IMR-90 (cell line): ENCODE data around the gene PAFAH2. TPM values are rescaled to one million over a fixed set of nuclear protein-coding genes. Genes with fewer than 3 reads are reported as not detected.

ENCODE experiments used
- ATAC-seq: fragments of 200-7000 bp; cut with Tn5 transposase; 2 replicates; pipeline ENCODE4 v1.9.1; 2020; ENCODE audit warnings: low read depth, mild to moderate bottlenecking, moderate library complexity
- BruUV-seq: library from RNA; stranded (reverse); fragments of 400-500 nt; replicated peaks from 2 replicates; lab custom pipeline; 2021; lab: Mats Ljungman, UMichigan
- CTCF ChIA-PET: fragments of 300-600 bp; formaldehyde crosslinking; extraction: SDS; loops from one replicate; lab custom pipeline; 2021; ENCODE audit warnings: antibody characterized with exemption; lab: Yijun Ruan, JAX
- POLR2A ChIA-PET: fragments of 300-600 bp; sonication (Branson Sonifier 250); formaldehyde crosslinking; loops from one replicate; lab custom pipeline; 2022; ENCODE audit warnings: antibody characterized with exemption; ENCODE audit not compliant: unreplicated experiment; lab: Charles Lee
- DNase-seq: peaks from one replicate; pipeline ENCODE4 v3.0.0; 2013
- H2AFZ ChIP-seq: replicated peaks from 2 replicates; pipeline ENCODE3; 2013; ENCODE audit warnings: low read length, mild to moderate bottlenecking; ENCODE audit not compliant: poor library complexity
- H2AK5ac ChIP-seq: 2 replicates; pipeline ENCODE4 v1.6.1; 2013; ENCODE audit warnings: low read depth, low read length, inconsistent platforms
- H2AK9ac ChIP-seq: replicated peaks from 2 replicates; pipeline ENCODE3; 2013; ENCODE audit warnings: mild to moderate bottlenecking, low read depth, low read length, moderate library complexity; ENCODE audit not compliant: poor library complexity
- H2BK120ac ChIP-seq: 2 replicates; pipeline ENCODE4 v1.6.1; 2013; ENCODE audit warnings: low read depth, low read length, inconsistent platforms
- H2BK15ac ChIP-seq: 3 replicates; pipeline ENCODE4 v1.6.1; 2013; ENCODE audit warnings: low read depth, low read length, inconsistent platforms
- H2BK20ac ChIP-seq: 2 replicates; pipeline ENCODE4 v1.6.1; 2013; ENCODE audit warnings: low read depth, mild to moderate bottlenecking, inconsistent platforms, low read length, moderate library complexity
- H2BK5ac ChIP-seq: 2 replicates; pipeline ENCODE4 v1.6.1; 2013; ENCODE audit warnings: mild to moderate bottlenecking, low read depth, low read length, inconsistent platforms; ENCODE audit not compliant: poor library complexity, severe bottlenecking
- H3K14ac ChIP-seq: replicated peaks from 2 replicates; pipeline ENCODE4 v1.6.1; 2013; ENCODE audit warnings: low read depth, low read length, inconsistent platforms
- H3K18ac ChIP-seq: 2 replicates; pipeline ENCODE4 v1.6.1; 2013; ENCODE audit warnings: low read depth, low read length, control low read depth
- H3K23ac ChIP-seq: 2 replicates; pipeline ENCODE4 v1.6.1; 2013; ENCODE audit warnings: low read depth, low read length, inconsistent platforms
- H3K27ac ChIP-seq: 2 replicates; pipeline ENCODE4 v1.5.1; 2013; ENCODE audit warnings: mild to moderate bottlenecking, control low read depth, low read length; ENCODE audit not compliant: insufficient read depth
- H3K27me3 ChIP-seq: 2 replicates; pipeline ENCODE4 v1.6.1; 2013; ENCODE audit warnings: low read length; ENCODE audit not compliant: control insufficient read depth, insufficient read depth
- H3K36me3 ChIP-seq: 2 replicates; pipeline ENCODE4 v1.6.1; 2013; ENCODE audit warnings: low read length, mixed read lengths; ENCODE audit not compliant: control insufficient read depth, insufficient read depth
- H3K4ac ChIP-seq: 2 replicates; pipeline ENCODE4 v1.6.1; 2013; ENCODE audit warnings: low read depth, low read length, inconsistent platforms
- H3K4me1 ChIP-seq: 2 replicates; pipeline ENCODE4 v1.6.1; 2013; ENCODE audit warnings: low read length, mixed read lengths; ENCODE audit not compliant: control insufficient read depth, insufficient read depth
- H3K4me2 ChIP-seq: 2 replicates; pipeline ENCODE4 v1.6.1; 2013; ENCODE audit warnings: low read depth, mild to moderate bottlenecking, control low read depth, low read length, moderate library complexity
- H3K4me3 ChIP-seq: 2 replicates; pipeline ENCODE4 v1.5.1; 2013; ENCODE audit warnings: low read depth, mild to moderate bottlenecking, control low read depth, low read length, moderate library complexity; ENCODE audit not compliant: insufficient read depth
- H3K56ac ChIP-seq: 2 replicates; pipeline ENCODE4 v1.6.1; 2013; ENCODE audit warnings: low read length, inconsistent platforms; ENCODE audit not compliant: insufficient read depth; ENCODE audit errors: extremely low read depth
- H3K79me1 ChIP-seq, 2 experiments: 2 replicates each; pipeline ENCODE4 v1.6.1; 2013; ENCODE audit warnings: low read length in 2 of 2, inconsistent platforms in 1 of 2, low read depth in 1 of 2
- H3K9ac ChIP-seq: 2 replicates; pipeline ENCODE4 v1.6.1; 2013; ENCODE audit warnings: low read depth, low read length, control low read depth
- H3K9me1 ChIP-seq: 2 replicates; pipeline ENCODE4 v1.6.1; 2013; ENCODE audit warnings: low read length, inconsistent platforms; ENCODE audit not compliant: insufficient read depth
- H3K9me3 ChIP-seq: 2 replicates; pipeline ENCODE4 v1.6.1; 2013; ENCODE audit warnings: low read length; ENCODE audit not compliant: control insufficient read depth, insufficient read depth
- H4K20me1 ChIP-seq: 2 replicates; pipeline ENCODE4 v1.6.1; 2013; ENCODE audit warnings: low read length, inconsistent platforms; ENCODE audit not compliant: insufficient read depth
- H4K5ac ChIP-seq: 2 replicates; pipeline ENCODE4 v1.6.1; 2013; ENCODE audit warnings: mild to moderate bottlenecking, low read depth, low read length, control low read depth
- H4K8ac ChIP-seq, 2 experiments: 2 replicates each; pipeline ENCODE4 v1.6.1; 2013; ENCODE audit warnings: low read depth in 2 of 2, low read length in 2 of 2, control low read depth in 1 of 2, inconsistent platforms in 1 of 2
- H4K91ac ChIP-seq: 2 replicates; pipeline ENCODE4 v1.6.1; 2013; ENCODE audit warnings: low read depth, low read length, inconsistent platforms; ENCODE audit not compliant: insufficient read depth
- BHLHE40 ChIP-seq: fragments of 150-350 bp; IDR thresholded peaks from 2 replicates; pipeline ENCODE4 v1.6.1; 2016; ENCODE audit warnings: mild to moderate bottlenecking, low read depth, low read length
- CEBPB ChIP-seq: IDR thresholded peaks from 2 replicates; pipeline ENCODE4 v1.6.1; 2012; ENCODE audit warnings: low read depth, low read length, improper control_type of control experiment
- CHD1 ChIP-seq: IDR thresholded peaks from 2 replicates; pipeline ENCODE4 v1.6.1; 2012; ENCODE audit warnings: low read depth, low read length, improper control_type of control experiment
- FOS ChIP-seq: fragments of 150-350 bp; IDR thresholded peaks from 2 replicates; pipeline ENCODE4 v1.6.1; 2016; ENCODE audit warnings: low read depth, low read length
- MAFK ChIP-seq: IDR thresholded peaks from 2 replicates; pipeline ENCODE4 v1.6.1; 2012; ENCODE audit warnings: low read depth, low read length, improper control_type of control experiment
- MAZ ChIP-seq: IDR thresholded peaks from 2 replicates; pipeline ENCODE4 v1.6.1; 2012; ENCODE audit warnings: low read depth, mild to moderate bottlenecking, low read length, improper control_type of control experiment, moderate library complexity, borderline replicate concordance
- NFE2L2 ChIP-seq: fragments of 150-350 bp; IDR thresholded peaks from 2 replicates; pipeline ENCODE4 v1.6.1; 2016; ENCODE audit warnings: low read depth, mild to moderate bottlenecking, low read length
- POLR2A ChIP-seq: IDR thresholded peaks from 2 replicates; pipeline ENCODE4 v1.6.1; 2012; ENCODE audit warnings: mild to moderate bottlenecking, low read depth, low read length
- RAD21 ChIP-seq: IDR thresholded peaks from 2 replicates; pipeline ENCODE4 v1.6.1; 2012; ENCODE audit warnings: low read length, improper control_type of control experiment
- RCOR1 ChIP-seq: IDR thresholded peaks from 2 replicates; pipeline ENCODE4 v1.6.1; 2012; ENCODE audit warnings: mild to moderate bottlenecking, low read length, improper control_type of control experiment; ENCODE audit not compliant: insufficient replicate concordance
- RFX5 ChIP-seq: IDR thresholded peaks from 2 replicates; pipeline ENCODE4 v1.8.0; 2012; ENCODE audit warnings: low read depth, mild to moderate bottlenecking, low read length, moderate library complexity
- SMC3 ChIP-seq: fragments of 150-350 bp; IDR thresholded peaks from 2 replicates; pipeline ENCODE4 v1.6.1; 2016; ENCODE audit warnings: low read depth, mild to moderate bottlenecking, antibody characterized with exemption, low read length, moderate library complexity
- USF2 ChIP-seq: fragments of 150-350 bp; IDR thresholded peaks from 2 replicates; pipeline ENCODE4 v1.6.1; 2017; ENCODE audit warnings: mild to moderate bottlenecking, antibody characterized with exemption, low read length, low read depth
- WGBS, 2 experiments: methylation state at CpG; one replicate each; pipeline versions ENCODE4 v1.1.5 to v1.1.7; 2013; ENCODE audit warnings: missing lambda C conversion rate in 2 of 2; ENCODE audit not compliant: insufficient read length in 1 of 2; ENCODE audit errors: extremely low coverage in 2 of 2; 5-methylcytosine and 5-hydroxymethylcytosine counted together
- dilution Hi-C: fragments of 300-500 bp; cut with HindIII; formaldehyde crosslinking; loops from one replicate; pipeline ENCODE4 v1.14.3; 2018; ENCODE audit warnings: low sequenced_read_pairs; ENCODE audit not compliant: unreplicated experiment
- in situ Hi-C: fragments of 300-500 bp; cut with MboI; formaldehyde crosslinking; loops from 3 replicates; pipeline ENCODE4 v1.14.3; 2019; ENCODE audit warnings: low sequenced_read_pairs, inconsistent platforms, mixed read lengths
- intact Hi-C: fragments of 100-400 bp; cut with micrococcal nuclease; formaldehyde crosslinking; loops from 2 replicates; pipeline ENCODE4 v1.10.0; 2022
- polyA plus RNA-seq, 3 experiments: library from polyadenylated mRNA; depleted of rRNA; stranded (reverse); fragments of >200 nt; gene quantifications; 2 replicates each; pipeline ENCODE4 v1.2.3, GENCODE V29; 2012; ENCODE audit warnings: low replicate concordance in 1 of 3
- total RNA-seq: library from RNA; depleted of rRNA; stranded (reverse); fragments of >200 nt; gene quantifications from 2 replicates; pipeline ENCODE4 v1.2.3, GENCODE V29; 2012
- TF ChIP-seq, protein P1 (sequence below): fragments of 150-350 bp; IDR thresholded peaks from 2 replicates; pipeline ENCODE4 v1.6.1; 2016; ENCODE audit warnings: low read depth, mild to moderate bottlenecking, low read length, moderate library complexity, borderline replicate concordance

The PAFAH2 gene
- total and polyA plus RNA-seq, 2 of the 4 experiments (the other 2 are of a cell fraction) = 8.3 to 12.2 TPM

- Histone ChIP-seq H2AFZ (peak overlapping the region; percentile 87), H3K27ac (no peak overlapping the region), H2BK120ac (no peak overlapping the region), H3K4me3 (no peak overlapping the region), H3K56ac (no peak overlapping the region), H2BK20ac (no peak overlapping the region), H3K9me1 (peaks cover 6% of the 10 kb centered on the region; the same call in 1 of the 2 replicates), H2AK5ac (no peak overlapping the region), H4K91ac (peak overlapping the region; percentile 54; the same call in 1 of the 2 replicates), H3K4me1 (peaks cover 4% of the 10 kb centered on the region), H2BK15ac (0 out of 3 replicates have a peak overlapping the region, but pooled peaks have one; percentile 40), H4K5ac (peak overlapping the region; percentile 76; the same call in 1 of the 2 replicates), H3K9me3 (no peaks in the 10 kb centered on the region), H3K36me3 (no peaks in the 10 kb centered on the region), H3K14ac (no peak overlapping the region), H3K27me3 (peaks cover 3% of the 10 kb centered on the region), H3K4ac (no peak overlapping the region), H3K18ac (no peak overlapping the region), H3K79me1 (peaks cover 0 to 9% of the 10 kb centered on the region in 2 experiments; a peak in 2 of 4 replicates), H4K8ac (peak overlapping the region; percentile 76 to 93), H3K23ac (no peak overlapping the region; the same call in 1 of the 2 replicates), H4K20me1 (no peaks in the 10 kb centered on the region), H3K9ac (no peak overlapping the region), H2AK9ac (peak overlapping the region; percentile 42), H2BK5ac (no peak overlapping the region), H3K4me2 (no peak overlapping the region)
- in situ Hi-C loops = loop anchor here (5.0 to 10.0 kb wide), 2 partner anchors 102 to 174 kb away; no protein-coding TSS in a partner anchor
- 97% methylated on average over 7 of the region's 18 CpGs; no CpG with 5 or more reads in 1 of the 2 experiments for WGBS, 2 experiments
- no TSS peak for BruUV-seq
- DNase-seq = no peak
- CTCF ChIA-PET = interaction anchor here (4.5 kb wide), 1 partner anchor 104 kb away, joined by 26 read pairs; no protein-coding TSS in a partner anchor
- dilution Hi-C loops = no loop called here
- intact Hi-C loops = no loop called here
- POLR2A ChIA-PET = interaction anchor here (0.5 kb wide), 1 partner anchor 85 kb away, joined by 4 read pairs; no protein-coding TSS in a partner anchor
- ATAC-seq = no peak
- TF ChIP-seq FOS = no peak
- no peak for TF ChIP-seq BHLHE40
- TF ChIP-seq MAFK = no peak
- TF ChIP-seq, protein P1, sequence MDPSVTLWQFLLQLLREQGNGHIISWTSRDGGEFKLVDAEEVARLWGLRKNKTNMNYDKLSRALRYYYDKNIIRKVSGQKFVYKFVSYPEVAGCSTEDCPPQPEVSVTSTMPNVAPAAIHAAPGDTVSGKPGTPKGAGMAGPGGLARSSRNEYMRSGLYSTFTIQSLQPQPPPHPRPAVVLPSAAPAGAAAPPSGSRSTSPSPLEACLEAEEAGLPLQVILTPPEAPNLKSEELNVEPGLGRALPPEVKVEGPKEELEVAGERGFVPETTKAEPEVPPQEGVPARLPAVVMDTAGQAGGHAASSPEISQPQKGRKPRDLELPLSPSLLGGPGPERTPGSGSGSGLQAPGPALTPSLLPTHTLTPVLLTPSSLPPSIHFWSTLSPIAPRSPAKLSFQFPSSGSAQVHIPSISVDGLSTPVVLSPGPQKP = no peak
- TF ChIP-seq RAD21 = no peak
- TF ChIP-seq MAZ = no peak
- TF ChIP-seq USF2 = no peak
- no peak for TF ChIP-seq RFX5
- no peak for TF ChIP-seq RCOR1
- no peak for TF ChIP-seq CEBPB
- TF ChIP-seq CHD1 = no peak
- no peak for TF ChIP-seq SMC3
- TF ChIP-seq POLR2A = no peak
- no peak for TF ChIP-seq NFE2L2
Measured at GRCh38 chr1:25999041-25999800, 1.4 kb upstream of the PAFAH2 start.
